Kidney tubule cell (primary cell): ENCODE data around the gene MALAT1.

Experiments
- DNase-seq: peaks from one replicate; pipeline ENCODE4 v3.0.0-alpha.2; 2018; ENCODE audit warnings: low spot score

Gene MALAT1

GRCh38 chr11:65479184-65480145 lies 19.4 kb upstream of the MALAT1 start:
- peak; percentile 87 for DNase-seq

- DNase-seq: no peak
These were observed 16.5 kb upstream of the MALAT1 start for GRCh38 chr11:65482306-65482850.

- DNase-seq: no peak
These were observed 13.0 kb upstream of the MALAT1 start for GRCh38 chr11:65485920-65486219.

GRCh38 chr11:65486570-65487466 lies 12.0 kb upstream of the MALAT1 start:
- no peak for DNase-seq

- peak; percentile 100 for DNase-seq
These were observed 11.2 kb upstream of the MALAT1 start for GRCh38 chr11:65487467-65488272.

- peak; percentile 83 for DNase-seq
These were observed 10.4 kb upstream of the MALAT1 start for GRCh38 chr11:65488273-65489034.

- peak; percentile 94 for DNase-seq
These were observed 9.7 kb upstream of the MALAT1 start for GRCh38 chr11:65489035-65489705.

GRCh38 chr11:65489706-65490320 lies 9.0 kb upstream of the MALAT1 start:
- peak; percentile 21 for DNase-seq

- DNase-seq: peak; percentile 30
These were observed 7.7 kb upstream of the MALAT1 start for GRCh38 chr11:65491163-65491465.

- DNase-seq: peak; percentile 98
These were observed 7.0 kb upstream of the MALAT1 start for GRCh38 chr11:65491614-65492386.

- DNase-seq: no peak
These were observed 6.5 kb upstream of the MALAT1 start for GRCh38 chr11:65492387-65492636.

- DNase-seq: peak; percentile 96
These were observed 6.0 kb upstream of the MALAT1 start for GRCh38 chr11:65492637-65493366.

- peak; percentile 97 for DNase-seq
These were observed 5.3 kb upstream of the MALAT1 start for GRCh38 chr11:65493367-65494176.

- peak; percentile 33 for DNase-seq
These were observed 2.3 kb upstream of the MALAT1 start for GRCh38 chr11:65496304-65497140.

- peak; percentile 99 for DNase-seq
These were observed 1.5 kb upstream of the MALAT1 start for GRCh38 chr11:65497141-65498041.
